OCI-LY7 (cell line): ENCODE results near the gene ROCK1. TPM values are rescaled to one million over a fixed set of nuclear protein-coding genes. Genes with fewer than 3 reads are reported as not detected.

Experiments
- BruUV-seq: library from RNA; stranded (reverse); fragments of 400-500 nt; replicated peaks from 2 replicates; lab custom pipeline; 2021; lab: Mats Ljungman, UMichigan
- CTCF ChIA-PET: fragments of 300-600 bp; sonication (Branson Sonifier 250); formaldehyde crosslinking; loops from one replicate; lab custom pipeline; 2022; ENCODE audit warnings: antibody characterized with exemption; ENCODE audit not compliant: unreplicated experiment; lab: Charles Lee
- POLR2A ChIA-PET: fragments of 300-600 bp; sonication (Branson Sonifier 250); formaldehyde crosslinking; loops from one replicate; lab custom pipeline; 2022; ENCODE audit warnings: antibody characterized with exemption; lab: Charles Lee
- DNase-seq: peaks from one replicate; pipeline ENCODE4 v3.0.0-alpha.2; 2015; ENCODE audit warnings: low spot score
- H2AFZ ChIP-seq: fragments of 200-600 bp; sonication (generic), shearing (Covaris generic); 2 replicates; pipeline ENCODE4 v1.6.1; 2014; ENCODE audit warnings: mild to moderate bottlenecking, antibody characterized with exemption, low read length, moderate library complexity
- H3K27ac ChIP-seq: fragments of 200-600 bp; sonication (generic); 2 replicates; pipeline ENCODE4 v1.5.1; 2014; ENCODE audit warnings: mixed run types, low read depth, mild to moderate bottlenecking, moderate library complexity, low read length, inconsistent platforms; ENCODE audit not compliant: poor library complexity, severe bottlenecking
- H3K36me3 ChIP-seq: fragments of 200-600 bp; sonication (generic); 2 replicates; pipeline ENCODE4 v1.6.1; 2014; ENCODE audit warnings: mild to moderate bottlenecking, antibody characterized with exemption, low read length, moderate library complexity, mixed read lengths; ENCODE audit not compliant: insufficient read depth
- H3K4me1 ChIP-seq: fragments of 200-600 bp; sonication (generic); 2 replicates; pipeline ENCODE4 v1.5.1; 2014; ENCODE audit warnings: mild to moderate bottlenecking, low read length; ENCODE audit not compliant: insufficient read depth, poor library complexity, severe bottlenecking
- H3K4me2 ChIP-seq: fragments of 200-600 bp; sonication (generic); 2 replicates; pipeline ENCODE4 v1.6.1; 2014; ENCODE audit warnings: mild to moderate bottlenecking, low read length
- H3K4me3 ChIP-seq: fragments of 200-600 bp; sonication (generic); 2 replicates; pipeline ENCODE4 v1.5.1; 2014; ENCODE audit warnings: mild to moderate bottlenecking, low read depth, low read length; ENCODE audit not compliant: poor library complexity, severe bottlenecking
- H3K79me2 ChIP-seq: fragments of 200-600 bp; sonication (generic); 2 replicates; pipeline ENCODE4 v1.6.1; 2016; ENCODE audit warnings: low read depth, mild to moderate bottlenecking, low read length, moderate library complexity, mixed read lengths; ENCODE audit not compliant: insufficient read depth
- H3K9me2 ChIP-seq: fragments of 200-600 bp; sonication (generic); 2 replicates; pipeline ENCODE4 v1.6.1; 2016; ENCODE audit warnings: mild to moderate bottlenecking, low read length, mixed read lengths; ENCODE audit not compliant: insufficient read depth
- H3K9me3 ChIP-seq: fragments of 200-600 bp; sonication (generic); 2 replicates; pipeline ENCODE4 v1.6.1; 2014; ENCODE audit warnings: mild to moderate bottlenecking, mixed run types, low read length, mixed read lengths
- H4K20me1 ChIP-seq: fragments of 200-600 bp; sonication (generic); 2 replicates; pipeline ENCODE4 v1.6.1; 2014; ENCODE audit warnings: mild to moderate bottlenecking, antibody characterized with exemption, low read length, moderate library complexity, mixed read lengths; ENCODE audit not compliant: insufficient read depth
- EZH2phosphoT487 ChIP-seq: fragments of 200-600 bp; sonication (generic); IDR thresholded peaks from 2 replicates; pipeline ENCODE4 v1.6.1; 2018; ENCODE audit warnings: low read depth, borderline replicate concordance, mild to moderate bottlenecking, mixed run types, antibody characterized with exemption, low read length, moderate library complexity, mixed read lengths
- intact Hi-C: fragments of 100-400 bp; cut with micrococcal nuclease; formaldehyde crosslinking; loops from one replicate; pipeline ENCODE4 v1.10.0; 2022; ENCODE audit not compliant: unreplicated experiment
- total RNA-seq, 2 experiments: library from RNA; depleted of rRNA in 1 of 2; stranded (reverse); fragments of >200 nt in 1 of 2; shearing (Covaris generic) in 1 of 2; gene quantifications; 2 replicates each; pipeline ENCODE4 v1.2.3, GENCODE V29; 2014 to 2022
- TF ChIP-seq, protein P1 (sequence below): fragments of 200-600 bp; sonication (generic); conservative IDR thresholded peaks from 2 replicates; pipeline ENCODE4 v1.5.1; 2014; ENCODE audit warnings: mild to moderate bottlenecking, antibody characterized with exemption, low read length, moderate library complexity, mixed read lengths

Gene ROCK1
- total RNA-seq, 2 experiments from 2014 or later: 43.2 to 69.6 TPM

DNA sequence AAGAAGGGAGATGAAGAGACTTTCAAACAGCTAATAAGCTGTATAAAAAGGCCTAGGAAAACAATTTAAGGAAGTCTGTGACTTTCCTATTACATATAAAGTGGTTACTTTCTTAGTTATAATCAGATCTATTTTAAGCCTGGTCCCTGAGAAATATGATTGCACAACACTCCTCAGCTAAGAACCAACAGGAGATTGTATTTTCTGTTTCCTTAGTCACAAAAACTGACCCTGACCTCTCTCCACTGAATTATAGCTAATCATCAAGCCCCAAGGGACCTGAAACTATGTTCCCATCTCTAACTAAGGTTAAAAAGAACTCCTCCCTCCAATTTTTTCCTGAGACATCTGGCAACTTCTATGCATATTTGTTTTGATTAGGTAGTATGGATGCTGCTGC, 106.9 kb downstream of the ROCK1 start:
- Histone ChIP-seq H4K20me1 (no peaks in the 10 kb centered on the region), H3K79me2 (no peaks in the 10 kb centered on the region), H3K9me2 (no peaks in the 10 kb centered on the region), H2AFZ (no peak overlapping the region), H3K36me3 (peaks cover 93% of the 10 kb centered on the region), H3K4me2 (no peak overlapping the region), H3K27ac (no peak overlapping the region), H3K4me3 (no peak overlapping the region), H3K4me1 (no peaks in the 10 kb centered on the region), H3K9me3 (no peaks in the 10 kb centered on the region)
- TSS peak; percentile 15 for BruUV-seq
- TF ChIP-seq EZH2phosphoT487: no peak
- TF ChIP-seq, protein P1, sequence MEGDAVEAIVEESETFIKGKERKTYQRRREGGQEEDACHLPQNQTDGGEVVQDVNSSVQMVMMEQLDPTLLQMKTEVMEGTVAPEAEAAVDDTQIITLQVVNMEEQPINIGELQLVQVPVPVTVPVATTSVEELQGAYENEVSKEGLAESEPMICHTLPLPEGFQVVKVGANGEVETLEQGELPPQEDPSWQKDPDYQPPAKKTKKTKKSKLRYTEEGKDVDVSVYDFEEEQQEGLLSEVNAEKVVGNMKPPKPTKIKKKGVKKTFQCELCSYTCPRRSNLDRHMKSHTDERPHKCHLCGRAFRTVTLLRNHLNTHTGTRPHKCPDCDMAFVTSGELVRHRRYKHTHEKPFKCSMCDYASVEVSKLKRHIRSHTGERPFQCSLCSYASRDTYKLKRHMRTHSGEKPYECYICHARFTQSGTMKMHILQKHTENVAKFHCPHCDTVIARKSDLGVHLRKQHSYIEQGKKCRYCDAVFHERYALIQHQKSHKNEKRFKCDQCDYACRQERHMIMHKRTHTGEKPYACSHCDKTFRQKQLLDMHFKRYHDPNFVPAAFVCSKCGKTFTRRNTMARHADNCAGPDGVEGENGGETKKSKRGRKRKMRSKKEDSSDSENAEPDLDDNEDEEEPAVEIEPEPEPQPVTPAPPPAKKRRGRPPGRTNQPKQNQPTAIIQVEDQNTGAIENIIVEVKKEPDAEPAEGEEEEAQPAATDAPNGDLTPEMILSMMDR: no peak
- ChIA-PET CTCF (no interaction called here), POLR2A (no interaction called here)
- no peak for DNase-seq
- intact Hi-C loops: no loop called here

DNA sequence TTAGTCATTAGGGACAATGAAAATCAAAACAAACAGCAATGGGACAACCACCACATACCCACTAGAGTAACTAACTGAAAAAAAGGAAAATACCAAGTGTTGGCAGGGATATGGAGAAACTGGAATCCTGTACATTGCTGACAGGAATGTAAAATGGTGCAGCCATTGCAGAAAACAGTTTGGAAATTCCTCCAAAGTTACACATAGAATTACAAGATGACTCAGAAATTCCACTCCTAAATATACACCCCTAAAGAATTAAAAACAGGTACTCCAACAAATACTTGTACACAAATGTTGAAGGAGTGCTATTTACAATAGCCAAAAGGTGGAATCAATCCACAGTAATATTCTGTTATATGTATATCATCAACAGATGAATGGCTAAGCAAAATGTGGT, 110.9 kb downstream of the ROCK1 start:
- Histone ChIP-seq H2AFZ (no peak overlapping the region), H3K9me2 (no peaks in the 10 kb centered on the region), H3K9me3 (no peaks in the 10 kb centered on the region), H3K27ac (no peak overlapping the region), H3K79me2 (peaks cover 8% of the 10 kb centered on the region; the same call in 1 of the 2 replicates), H3K4me3 (no peak overlapping the region), H3K4me1 (no peaks in the 10 kb centered on the region), H3K4me2 (no peak overlapping the region), H4K20me1 (no peaks in the 10 kb centered on the region), H3K36me3 (peaks cover 85% of the 10 kb centered on the region)
- ChIA-PET POLR2A (no interaction called here), CTCF (no interaction called here)
- no peak for DNase-seq
- BruUV-seq: no TSS peak
- TF ChIP-seq EZH2phosphoT487: no peak
- TF ChIP-seq, protein P1: no peak
- intact Hi-C loops: no loop called here

DNA sequence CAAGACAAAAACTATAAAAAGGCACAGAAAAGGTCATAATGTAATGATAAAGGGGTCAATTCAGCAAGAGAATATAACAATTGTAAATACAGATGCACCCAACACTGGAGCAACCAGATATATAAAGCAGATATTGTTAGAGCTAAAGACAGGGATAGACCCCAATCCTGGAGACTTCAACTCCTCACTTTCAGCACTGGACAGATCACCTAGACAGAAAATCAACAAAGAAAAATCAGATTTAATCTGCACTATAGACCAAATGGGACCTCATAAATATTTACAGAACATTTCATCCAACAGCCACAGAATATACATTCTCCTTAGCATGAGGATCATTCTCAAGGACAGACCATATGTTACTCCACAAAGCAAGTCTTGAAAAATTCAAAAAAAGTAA, 114.2 kb downstream of the ROCK1 start:
- ChIA-PET CTCF (no interaction called here), POLR2A (no interaction called here)
- Histone ChIP-seq H3K36me3 (peaks cover 72% of the 10 kb centered on the region), H4K20me1 (no peaks in the 10 kb centered on the region), H3K9me3 (no peaks in the 10 kb centered on the region), H3K4me2 (no peak overlapping the region), H3K4me1 (no peaks in the 10 kb centered on the region), H3K9me2 (no peaks in the 10 kb centered on the region), H3K27ac (no peak overlapping the region), H3K79me2 (peaks cover 8% of the 10 kb centered on the region; the same call in 1 of the 2 replicates), H2AFZ (no peak overlapping the region), H3K4me3 (no peak overlapping the region)
- DNase-seq: no peak
- intact Hi-C loops: no loop called here
- no peak for TF ChIP-seq EZH2phosphoT487
- TF ChIP-seq, protein P1: no peak
- BruUV-seq: no TSS peak
